Measurements from ENCODE around the gene HNF1B. TPM values are rescaled to one million over a fixed set of nuclear protein-coding genes. Genes with fewer than 3 reads are reported as not detected.

HNF1B gene
- total RNA-seq, 1 donor from 2014 or later: not detected

DNA sequence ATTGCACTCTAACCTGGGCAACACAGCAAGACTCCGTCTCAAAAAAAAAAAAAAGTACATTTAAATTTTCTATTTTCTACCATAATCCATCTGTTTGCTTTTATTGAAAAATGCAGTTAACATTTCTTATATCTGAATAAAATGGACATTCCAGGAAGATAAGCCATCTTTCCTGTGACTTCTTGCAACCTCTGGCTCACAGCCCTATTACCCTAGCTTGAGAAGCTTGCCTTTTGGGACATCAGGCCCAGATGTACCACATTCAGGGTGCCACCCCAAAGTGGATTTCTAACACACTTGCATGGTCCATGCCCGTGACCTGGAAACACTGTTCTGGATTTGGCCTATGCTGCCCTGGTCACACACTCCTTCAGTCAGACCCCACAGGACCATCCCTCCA is 71.5 kb downstream of the HNF1B start:
- FAIRE-seq (no peak), DNase-seq (ENCODE audit: low read depth) (no peak)
- Histone ChIP-seq H3K27me3 (ENCODE audit: control insufficient read depth, insufficient read depth, low read length) (no peaks in the 10 kb centered on the region), H3K4me3 (ENCODE audit: low read depth, low read length) (no peak overlapping the region), H3K36me3 (ENCODE audit: control insufficient read depth, insufficient read depth, low read length) (no peaks in the 10 kb centered on the region)
- TF ChIP-seq, protein P1, sequence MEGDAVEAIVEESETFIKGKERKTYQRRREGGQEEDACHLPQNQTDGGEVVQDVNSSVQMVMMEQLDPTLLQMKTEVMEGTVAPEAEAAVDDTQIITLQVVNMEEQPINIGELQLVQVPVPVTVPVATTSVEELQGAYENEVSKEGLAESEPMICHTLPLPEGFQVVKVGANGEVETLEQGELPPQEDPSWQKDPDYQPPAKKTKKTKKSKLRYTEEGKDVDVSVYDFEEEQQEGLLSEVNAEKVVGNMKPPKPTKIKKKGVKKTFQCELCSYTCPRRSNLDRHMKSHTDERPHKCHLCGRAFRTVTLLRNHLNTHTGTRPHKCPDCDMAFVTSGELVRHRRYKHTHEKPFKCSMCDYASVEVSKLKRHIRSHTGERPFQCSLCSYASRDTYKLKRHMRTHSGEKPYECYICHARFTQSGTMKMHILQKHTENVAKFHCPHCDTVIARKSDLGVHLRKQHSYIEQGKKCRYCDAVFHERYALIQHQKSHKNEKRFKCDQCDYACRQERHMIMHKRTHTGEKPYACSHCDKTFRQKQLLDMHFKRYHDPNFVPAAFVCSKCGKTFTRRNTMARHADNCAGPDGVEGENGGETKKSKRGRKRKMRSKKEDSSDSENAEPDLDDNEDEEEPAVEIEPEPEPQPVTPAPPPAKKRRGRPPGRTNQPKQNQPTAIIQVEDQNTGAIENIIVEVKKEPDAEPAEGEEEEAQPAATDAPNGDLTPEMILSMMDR (IDR thresholded peaks at IDR 0.05; ENCODE audit: insufficient read depth, low read length, severe bottlenecking): no peak

DNA sequence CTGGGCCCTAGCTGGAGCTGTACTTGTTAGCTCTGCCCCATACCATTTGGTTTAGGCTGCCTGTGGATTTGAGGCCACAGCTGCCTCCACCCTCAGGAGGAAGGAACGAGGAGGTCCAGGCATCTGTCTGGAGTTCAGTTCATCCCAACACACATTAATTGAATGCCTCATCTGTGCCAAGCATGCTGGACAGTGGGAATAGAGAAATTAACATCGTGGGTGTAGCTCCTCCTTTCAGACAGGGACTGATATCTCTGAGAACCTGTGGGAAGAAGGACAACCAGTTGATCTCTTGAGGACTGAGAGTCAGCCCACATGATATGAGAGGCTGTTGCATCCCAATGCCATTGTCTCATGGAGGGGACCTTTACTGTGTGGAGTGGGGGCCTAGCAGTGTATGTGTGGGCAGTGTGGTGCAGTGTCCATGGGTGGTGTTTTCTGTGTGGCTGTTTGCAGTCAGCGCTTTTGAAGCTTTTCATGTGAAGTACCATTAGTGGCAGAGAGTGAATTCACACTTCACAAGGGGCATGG is 72.2 kb downstream of the HNF1B start:
- no peaks in the 10 kb centered on the region for H3K36me3 ChIP-seq (ENCODE audit: control insufficient read depth, insufficient read depth, low read length)
- FAIRE-seq: no peak
- DNase-seq (ENCODE audit: low read depth): no peak
- TF ChIP-seq, protein P1 (IDR thresholded peaks at IDR 0.05; ENCODE audit: insufficient read depth, low read length, severe bottlenecking): no peak
- no peak overlapping the region for H3K4me3 ChIP-seq (ENCODE audit: low read depth, low read length)
- H3K27me3 ChIP-seq (ENCODE audit: control insufficient read depth, insufficient read depth, low read length): no peaks in the 10 kb centered on the region

DNA sequence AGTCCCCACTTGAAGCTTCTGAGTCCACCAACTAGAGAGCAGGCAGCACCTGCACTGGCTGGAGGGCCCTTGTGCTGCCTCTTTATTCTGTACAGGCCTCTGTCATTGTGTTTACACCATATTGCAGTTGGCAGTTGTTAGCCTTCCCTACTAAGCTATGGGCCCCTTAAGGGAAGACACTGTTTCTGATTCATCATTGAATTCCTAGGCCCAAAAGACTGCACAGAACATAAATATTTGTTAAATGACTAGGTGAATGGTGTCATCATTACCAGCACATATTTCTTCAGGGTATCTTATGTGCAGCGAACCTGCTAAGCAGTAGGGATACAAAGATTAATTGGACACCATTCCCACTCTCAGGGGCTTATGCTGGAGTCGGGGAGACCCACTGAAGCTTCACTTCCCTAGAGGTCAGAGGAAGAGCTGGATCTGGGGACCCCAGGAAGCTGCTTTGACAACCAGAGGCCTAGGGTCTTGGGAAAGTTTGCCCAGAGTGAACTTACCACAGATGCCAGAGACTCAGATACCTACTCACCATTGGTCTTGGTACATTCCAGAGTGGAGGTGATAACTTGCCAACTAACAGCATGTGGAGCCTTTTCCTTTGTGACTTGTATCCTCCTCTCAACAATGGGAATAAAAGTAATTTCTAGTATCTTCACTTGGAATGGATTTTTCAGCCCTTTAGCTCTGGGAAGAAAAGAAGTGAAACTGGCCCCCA is 72.9 kb downstream of the HNF1B start:
- DNase-seq (ENCODE audit: low read depth) (peak; percentile 95), FAIRE-seq (no peak)
- TF ChIP-seq, protein P1 (IDR thresholded peaks at IDR 0.05; ENCODE audit: insufficient read depth, low read length, severe bottlenecking): no peak
- no peaks in the 10 kb centered on the region for H3K27me3 ChIP-seq (ENCODE audit: control insufficient read depth, insufficient read depth, low read length)
- no peaks in the 10 kb centered on the region for H3K36me3 ChIP-seq (ENCODE audit: control insufficient read depth, insufficient read depth, low read length)
- H3K4me3 ChIP-seq (ENCODE audit: low read depth, low read length): no peak overlapping the region

DNA sequence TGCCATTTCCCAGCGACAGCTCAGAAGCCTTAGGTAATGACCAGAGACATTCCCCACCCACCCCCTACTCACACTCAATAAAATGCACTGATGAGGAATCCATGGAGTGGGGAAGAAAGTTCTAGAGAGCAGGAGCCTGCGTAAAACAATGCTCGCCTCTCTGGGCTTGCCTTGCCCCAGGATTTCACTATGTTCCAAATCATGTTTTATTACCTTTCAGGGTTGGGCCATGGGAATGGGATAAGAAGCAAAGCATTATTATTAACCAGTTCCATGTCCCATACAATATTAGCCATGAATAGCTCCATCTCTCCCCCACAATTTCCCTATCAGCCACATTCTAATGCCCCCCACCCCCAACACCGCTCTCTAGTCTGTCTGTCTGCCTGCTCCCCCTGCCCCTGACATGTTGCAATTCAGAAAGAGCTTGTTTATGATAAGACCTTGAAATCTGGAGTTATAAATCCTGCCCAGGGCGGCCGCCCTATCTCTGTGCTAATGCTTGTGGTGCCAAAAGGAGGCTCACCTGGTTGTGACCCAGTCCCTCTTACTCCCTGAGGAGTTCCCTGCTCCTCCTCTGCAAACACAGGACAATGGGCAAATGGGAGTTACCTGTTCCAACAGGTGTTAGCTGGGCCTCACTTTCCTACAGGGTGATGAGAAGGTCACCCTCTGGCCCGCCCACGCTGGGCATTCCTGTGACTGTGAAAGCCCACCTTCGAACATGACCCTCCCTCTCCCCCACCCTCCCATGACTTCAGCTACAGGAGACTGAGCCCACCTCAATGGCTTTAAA is 73.6 kb downstream of the HNF1B start:
- TF ChIP-seq, protein P1 (IDR thresholded peaks at IDR 0.05; ENCODE audit: insufficient read depth, low read length, severe bottlenecking): no peak
- DNase-seq (ENCODE audit: low read depth): peak; percentile 5
- Histone ChIP-seq H3K36me3 (ENCODE audit: control insufficient read depth, insufficient read depth, low read length) (no peaks in the 10 kb centered on the region), H3K4me3 (ENCODE audit: low read depth, low read length) (no peak overlapping the region), H3K27me3 (ENCODE audit: control insufficient read depth, insufficient read depth, low read length) (no peaks in the 10 kb centered on the region)
- FAIRE-seq: no peak

DNA sequence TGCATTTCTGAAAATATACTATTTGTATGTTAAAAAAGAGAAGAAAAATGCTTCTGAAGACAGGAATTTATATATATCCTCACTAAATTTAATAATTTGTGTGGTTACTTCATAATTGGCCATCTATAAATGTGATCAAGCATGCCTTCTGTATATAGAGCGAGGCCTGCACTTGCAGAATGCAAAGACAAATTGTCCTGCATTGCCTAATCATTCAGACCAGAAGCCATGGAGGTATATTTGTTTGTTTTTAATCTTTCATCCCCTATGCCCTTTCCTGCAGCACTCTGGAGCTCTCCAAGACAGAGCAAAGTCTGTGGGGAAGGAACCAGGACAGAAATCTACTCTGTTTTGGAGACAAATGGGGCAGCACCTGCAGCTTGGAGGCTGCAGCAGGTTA is 77.8 kb downstream of the HNF1B start:
- no peaks in the 10 kb centered on the region for H3K36me3 ChIP-seq (ENCODE audit: control insufficient read depth, insufficient read depth, low read length)
- no peaks in the 10 kb centered on the region for H3K27me3 ChIP-seq (ENCODE audit: control insufficient read depth, insufficient read depth, low read length)
- DNase-seq (ENCODE audit: low read depth) (no peak), FAIRE-seq (no peak)
- TF ChIP-seq, protein P1 (IDR thresholded peaks at IDR 0.05; ENCODE audit: insufficient read depth, low read length, severe bottlenecking): no peak
- H3K4me3 ChIP-seq (ENCODE audit: low read depth, low read length): no peak overlapping the region
